Panc1 (cell line): Measurements from ENCODE around the gene AGPAT4.

Experiments
- SIN3A ChIP-seq: IDR thresholded peaks from 2 replicates; pipeline ENCODE4 v1.6.1; 2012; ENCODE audit warnings: low read depth, mild to moderate bottlenecking, low read length, moderate library complexity, borderline replicate concordance; ENCODE audit not compliant: insufficient read depth
- TCF7L2 ChIP-seq: IDR thresholded peaks from 2 replicates; pipeline ENCODE4 v1.6.1; 2011; ENCODE audit warnings: mild to moderate bottlenecking, low read depth, low read length, inconsistent platforms
- TF ChIP-seq, protein P1 (sequence below): fragments of 450-650 bp; IDR thresholded peaks from 2 replicates; pipeline ENCODE4 v1.5.1; 2017; ENCODE audit warnings: mild to moderate bottlenecking

DNA sequence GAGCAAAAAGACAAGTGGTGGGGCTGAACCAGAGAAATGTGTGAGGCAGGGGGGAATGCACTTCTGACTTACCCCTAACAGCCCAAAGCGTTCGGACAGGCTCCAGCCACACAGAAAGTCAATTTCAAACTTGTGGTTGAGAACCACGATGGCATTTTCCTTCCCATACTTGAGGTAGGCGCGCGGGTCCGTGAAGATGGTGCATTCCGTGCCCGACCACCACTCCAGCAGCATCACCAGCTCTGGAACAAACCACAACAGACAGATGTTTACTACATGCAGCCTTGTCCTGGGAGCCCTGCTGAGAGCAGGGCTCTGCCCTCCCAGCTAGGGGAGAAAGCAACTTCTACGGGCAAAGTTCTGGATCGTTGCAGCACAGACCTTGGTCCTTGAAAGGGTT, 107.7 kb downstream of the AGPAT4 start:
- TF ChIP-seq, protein P1, sequence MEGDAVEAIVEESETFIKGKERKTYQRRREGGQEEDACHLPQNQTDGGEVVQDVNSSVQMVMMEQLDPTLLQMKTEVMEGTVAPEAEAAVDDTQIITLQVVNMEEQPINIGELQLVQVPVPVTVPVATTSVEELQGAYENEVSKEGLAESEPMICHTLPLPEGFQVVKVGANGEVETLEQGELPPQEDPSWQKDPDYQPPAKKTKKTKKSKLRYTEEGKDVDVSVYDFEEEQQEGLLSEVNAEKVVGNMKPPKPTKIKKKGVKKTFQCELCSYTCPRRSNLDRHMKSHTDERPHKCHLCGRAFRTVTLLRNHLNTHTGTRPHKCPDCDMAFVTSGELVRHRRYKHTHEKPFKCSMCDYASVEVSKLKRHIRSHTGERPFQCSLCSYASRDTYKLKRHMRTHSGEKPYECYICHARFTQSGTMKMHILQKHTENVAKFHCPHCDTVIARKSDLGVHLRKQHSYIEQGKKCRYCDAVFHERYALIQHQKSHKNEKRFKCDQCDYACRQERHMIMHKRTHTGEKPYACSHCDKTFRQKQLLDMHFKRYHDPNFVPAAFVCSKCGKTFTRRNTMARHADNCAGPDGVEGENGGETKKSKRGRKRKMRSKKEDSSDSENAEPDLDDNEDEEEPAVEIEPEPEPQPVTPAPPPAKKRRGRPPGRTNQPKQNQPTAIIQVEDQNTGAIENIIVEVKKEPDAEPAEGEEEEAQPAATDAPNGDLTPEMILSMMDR: no peak
- TF ChIP-seq SIN3A: no peak
- TF ChIP-seq TCF7L2: no peak
